ENCODE measurements around the gene TRAF4. TPM values are rescaled to one million over a fixed set of nuclear protein-coding genes. Genes with fewer than 3 reads are reported as not detected.

TRAF4 gene
- total and polyA plus RNA-seq, 12 donors = 1.3 to 6.4 (median 3.8) TPM

- H3K4me3 ChIP-seq = no peak overlapping the region
- ATAC-seq = no peak
- H3K27ac ChIP-seq = peak overlapping the region in 2 of 10 donors; percentile 19 to 86
- peaks cover 6 to 67% (median 47%) of the 10 kb centered on the region in 9 donors for H3K4me1 ChIP-seq
- 60 to 72% methylated on average over 5 of the region's 5 CpGs for WGBS, 2 donors
- TF ChIP-seq CTCF (IDR thresholded peaks at IDR 0.05) = no peak
- DNase-seq = no peak
- peaks cover 0 to 5% (median 0%) of the 10 kb centered on the region in 7 donors for H3K27me3 ChIP-seq
- H3K36me3 ChIP-seq = peaks cover 0 to 39% (median 0%) of the 10 kb centered on the region in 9 donors
- intact Hi-C loops (cut with DNase I) = no loop called here
- H3K9me3 ChIP-seq = no peaks in the 10 kb centered on the region
Observed at GRCh38 chr17:28746611-28747050, 2.8 kb downstream of the TRAF4 start.

GRCh38 chr17:28747051-28747691 is 3.4 kb downstream of the TRAF4 start:
- no peak for TF ChIP-seq CTCF (IDR thresholded peaks at IDR 0.05)
- Histone ChIP-seq H3K27me3 (peaks cover 0 to 5% (median 0%) of the 10 kb centered on the region in 7 donors), H3K36me3 (peaks cover 0 to 40% (median 0%) of the 10 kb centered on the region in 9 donors), H3K9me3 (no peaks in the 10 kb centered on the region), H3K4me3 (no peak overlapping the region), H3K27ac (peak overlapping the region in 2 of 10 donors; percentile 19 to 86), H3K4me1 (peaks cover 6 to 62% (median 47%) of the 10 kb centered on the region in 9 donors)
- no peak for DNase-seq
- 61% methylated on average over 7 of the region's 7 CpGs for WGBS, 2 donors
- intact Hi-C loops (cut with DNase I) = no loop called here
- ATAC-seq = no peak

- Histone ChIP-seq H3K27me3 (peaks cover 0 to 5% (median 0%) of the 10 kb centered on the region in 7 donors), H3K36me3 (peaks cover 0 to 40% (median 0%) of the 10 kb centered on the region in 9 donors), H3K4me1 (peaks cover 6 to 56% (median 47%) of the 10 kb centered on the region in 9 donors), H3K27ac (no peak overlapping the region), H3K9me3 (no peaks in the 10 kb centered on the region), H3K4me3 (no peak overlapping the region)
- ATAC-seq (no peak), DNase-seq (no peak)
- TF ChIP-seq CTCF (IDR thresholded peaks at IDR 0.05) = no peak
- WGBS, 2 donors = 91 to 96% methylated on average over 18 of the region's 18 CpGs
- intact Hi-C loops (cut with DNase I) = no loop called here
Observed at GRCh38 chr17:28747801-28748750, 4.3 kb downstream of the TRAF4 start.

GRCh38 chr17:28748852-28749515 is 5.2 kb downstream of the TRAF4 start:
- no peaks in the 10 kb centered on the region for H3K9me3 ChIP-seq
- DNase-seq = no peak
- 67 to 72% methylated on average over 18 of the region's 18 CpGs for WGBS, 2 donors
- peaks cover 0 to 5% (median 0%) of the 10 kb centered on the region in 7 donors for H3K27me3 ChIP-seq
- no peak for ATAC-seq
- H3K4me3 ChIP-seq = no peak overlapping the region
- TF ChIP-seq CTCF (IDR thresholded peaks at IDR 0.05) = no peak
- peaks cover 0 to 40% (median 0%) of the 10 kb centered on the region in 9 donors for H3K36me3 ChIP-seq
- no peak overlapping the region for H3K27ac ChIP-seq
- H3K4me1 ChIP-seq = peaks cover 6 to 49% (median 42%) of the 10 kb centered on the region in 9 donors
- intact Hi-C loops (cut with DNase I) = loop anchor here in 1 of 10 donors (1.0 kb wide), 1 partner anchor 22 kb away; no protein-coding TSS in a partner anchor

Measured in heart right ventricle (tissue), 16 donors.